ENCODE data around the gene P2RY12.

DNA sequence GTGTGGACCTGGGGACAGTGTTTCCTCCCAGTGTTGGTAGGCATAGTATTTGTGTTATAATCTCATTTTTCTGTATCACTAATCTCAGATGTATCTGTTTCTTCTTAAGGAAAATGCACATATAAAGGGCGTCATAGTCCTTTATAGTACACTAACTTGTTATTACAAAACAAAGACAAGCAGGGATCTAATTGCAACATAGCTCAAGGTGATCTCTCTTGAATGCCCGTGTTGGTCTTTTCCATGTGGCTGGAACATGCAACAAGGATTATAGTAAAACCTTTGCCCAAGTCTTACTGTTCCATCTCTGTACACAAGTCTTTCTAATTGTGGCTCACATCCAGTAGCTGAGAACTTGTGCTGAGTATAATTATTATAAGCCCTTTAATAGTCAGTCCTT lies 64.4 kb downstream of the P2RY12 start:
- TF ChIP-seq CTCF (conservative IDR thresholded peaks at IDR 0.05; ENCODE audit: low read length) = no peak
- TF ChIP-seq EZH2phosphoT487 (IDR thresholded peaks at IDR 0.05; ENCODE audit: borderline replicate concordance, low read depth, low read length) = no peak

Data from OCI-LY7 (cell line).